ENCODE measurements around the gene MLST8. TPM values are rescaled to one million over a fixed set of nuclear protein-coding genes. Genes with fewer than 3 reads are reported as not detected.
A peak's percentile ranks its signal among the peaks of the same experiment; 100 is the strongest.

Gene MLST8
- polyA plus RNA-seq, result 44.1 TPM

GRCh38 chr16:2205104-2205966 is at the start of gene MLST8:
Gene MLST8 (plus strand): TSS chr16:2205454. CDS start chr16:2206086, 632 bp downstream.
- H3K4me1 Mint-ChIP-seq, result peaks cover 6 to 15% (median 9%) of the 10 kb centered on the region in 3 donors
- peak within 1 kb of the TSS; percentile 72 to 95 (median 84) for H3K4me3 Mint-ChIP-seq
- peaks cover under 1% of the 10 kb centered on the region for H3K27me3 Mint-ChIP-seq
- no peaks in the 10 kb centered on the region for H3K9me3 Mint-ChIP-seq
- peak within 1 kb of the TSS; percentile 27 to 95 (median 93) for H3K27ac Mint-ChIP-seq
- peaks cover 4% of the 10 kb centered on the region for H3K36me3 Mint-ChIP-seq

- H3K4me3 Mint-ChIP-seq, result peak overlapping the region; percentile 91 to 99 (median 95)
- H3K9me3 Mint-ChIP-seq, result no peaks in the 10 kb centered on the region
- peaks cover 2% of the 10 kb centered on the region for H3K36me3 Mint-ChIP-seq
- peaks cover 12 to 43% (median 36%) of the 10 kb centered on the region in 3 donors for H3K4me1 Mint-ChIP-seq
- peak overlapping the region; percentile 92 to 94 (median 93) for H3K27ac Mint-ChIP-seq
- H3K27me3 Mint-ChIP-seq, result no peaks in the 10 kb centered on the region
These were observed 49.0 kb upstream of the MLST8 start for GRCh38 chr16:2155977-2156848.

GRCh38 chr16:2156849-2157224 is 48.4 kb upstream of the MLST8 start:
- peak overlapping the region; percentile 39 to 94 (median 92) for H3K27ac Mint-ChIP-seq
- no peaks in the 10 kb centered on the region for H3K9me3 Mint-ChIP-seq
- no peaks in the 10 kb centered on the region for H3K36me3 Mint-ChIP-seq
- H3K4me3 Mint-ChIP-seq, result peak overlapping the region; percentile 91 to 99 (median 95)
- H3K4me1 Mint-ChIP-seq, result peaks cover 9 to 40% (median 31%) of the 10 kb centered on the region in 3 donors
- H3K27me3 Mint-ChIP-seq, result no peaks in the 10 kb centered on the region

GRCh38 chr16:2157480-2158261 is 47.6 kb upstream of the MLST8 start:
- Mint-ChIP-seq H3K27me3 (no peaks in the 10 kb centered on the region), H3K4me3 (peak overlapping the region; percentile 23 to 99 (median 75)), H3K36me3 (no peaks in the 10 kb centered on the region), H3K9me3 (no peaks in the 10 kb centered on the region), H3K27ac (peak overlapping the region; percentile 23 to 94 (median 39)), H3K4me1 (peaks cover 9 to 36% (median 29%) of the 10 kb centered on the region in 3 donors)

- Mint-ChIP-seq H3K27me3 (no peaks in the 10 kb centered on the region), H3K4me1 (peaks cover 8 to 34% (median 26%) of the 10 kb centered on the region in 3 donors), H3K36me3 (no peaks in the 10 kb centered on the region), H3K4me3 (peak overlapping the region in 2 of 4 donors; percentile 17 to 23), H3K27ac (peak overlapping the region in 1 of 3 donors; percentile 23), H3K9me3 (no peaks in the 10 kb centered on the region)
These were observed 47.0 kb upstream of the MLST8 start for GRCh38 chr16:2158262-2158638.

GRCh38 chr16:2159175-2159838 is 45.9 kb upstream of the MLST8 start:
- no peaks in the 10 kb centered on the region for H3K27me3 Mint-ChIP-seq
- peaks cover 4 to 28% (median 21%) of the 10 kb centered on the region in 3 donors for H3K4me1 Mint-ChIP-seq
- H3K36me3 Mint-ChIP-seq, result no peaks in the 10 kb centered on the region
- H3K27ac Mint-ChIP-seq, result peak overlapping the region in 1 of 3 donors; percentile 32
- peak overlapping the region; percentile 22 to 38 (median 30) for H3K4me3 Mint-ChIP-seq
- H3K9me3 Mint-ChIP-seq, result no peaks in the 10 kb centered on the region

GRCh38 chr16:2160915-2161551 is 44.2 kb upstream of the MLST8 start:
- H3K36me3 Mint-ChIP-seq, result no peaks in the 10 kb centered on the region
- H3K27me3 Mint-ChIP-seq, result no peaks in the 10 kb centered on the region
- peak overlapping the region in 1 of 3 donors; percentile 19 for H3K27ac Mint-ChIP-seq
- H3K4me1 Mint-ChIP-seq, result peaks cover 0 to 22% (median 21%) of the 10 kb centered on the region in 3 donors
- no peaks in the 10 kb centered on the region for H3K9me3 Mint-ChIP-seq
- H3K4me3 Mint-ChIP-seq, result peak overlapping the region in 2 of 4 donors; percentile 17 to 84

GRCh38 chr16:2161911-2162310 is 43.3 kb upstream of the MLST8 start:
- peaks cover 0 to 15% (median 14%) of the 10 kb centered on the region in 3 donors for H3K4me1 Mint-ChIP-seq
- H3K27me3 Mint-ChIP-seq, result no peaks in the 10 kb centered on the region
- no peaks in the 10 kb centered on the region for H3K36me3 Mint-ChIP-seq
- H3K9me3 Mint-ChIP-seq, result no peaks in the 10 kb centered on the region
- H3K27ac Mint-ChIP-seq, result no peak overlapping the region
- peak overlapping the region in 2 of 4 donors; percentile 32 to 63 for H3K4me3 Mint-ChIP-seq

- Mint-ChIP-seq H3K27me3 (no peaks in the 10 kb centered on the region), H3K4me1 (peaks cover 0 to 8% (median 8%) of the 10 kb centered on the region in 3 donors), H3K9me3 (no peaks in the 10 kb centered on the region), H3K4me3 (no peak overlapping the region), H3K36me3 (no peaks in the 10 kb centered on the region), H3K27ac (no peak overlapping the region)
These were observed 42.6 kb upstream of the MLST8 start for GRCh38 chr16:2162676-2163118.

- no peaks in the 10 kb centered on the region for H3K27me3 Mint-ChIP-seq
- H3K4me3 Mint-ChIP-seq, result no peak overlapping the region
- H3K9me3 Mint-ChIP-seq, result no peaks in the 10 kb centered on the region
- peaks cover 0 to 8% (median 6%) of the 10 kb centered on the region in 3 donors for H3K4me1 Mint-ChIP-seq
- H3K27ac Mint-ChIP-seq, result peak overlapping the region in 1 of 3 donors; percentile 64
- no peaks in the 10 kb centered on the region for H3K36me3 Mint-ChIP-seq
These were observed 41.9 kb upstream of the MLST8 start for GRCh38 chr16:2163211-2163881.

GRCh38 chr16:2165861-2166260 is 39.4 kb upstream of the MLST8 start:
- Mint-ChIP-seq H3K4me3 (no peak overlapping the region), H3K9me3 (no peaks in the 10 kb centered on the region)

GRCh38 chr16:2166263-2167067 is 38.8 kb upstream of the MLST8 start:
- Mint-ChIP-seq H3K36me3 (no peaks in the 10 kb centered on the region), H3K9me3 (no peaks in the 10 kb centered on the region), H3K4me3 (no peak overlapping the region), H3K27me3 (no peaks in the 10 kb centered on the region), H3K27ac (peak overlapping the region in 1 of 3 donors; percentile 31), H3K4me1 (no peaks in the 10 kb centered on the region)

More at GRCh38 chr16:2165861-2166260, 39.4 kb upstream of the MLST8 start:
- Mint-ChIP-seq H3K36me3 (no peaks in the 10 kb centered on the region), H3K4me1 (peaks cover 0 to 2% (median 2%) of the 10 kb centered on the region in 3 donors), H3K27ac (no peak overlapping the region), H3K27me3 (no peaks in the 10 kb centered on the region)
